Kidney capillary endothelial cell (primary cell): ENCODE data around the gene CLASP1.
"Not testable (repeated sequence)": the region's sequence is repeated elsewhere in the genome, so short reads cannot be mapped to it uniquely, and the experiment has no call there.

Experiments
- DNase-seq: peaks from one replicate; pipeline ENCODE4 v3.0.0-alpha.2; 2018; ENCODE audit warnings: low spot score

CLASP1 gene

GRCh38 chr2:121419081-121419699 is 230.1 kb downstream of the CLASP1 start:
- no peak for DNase-seq

GRCh38 chr2:121418494-121419058 is 230.7 kb downstream of the CLASP1 start:
- DNase-seq: no peak

GRCh38 chr2:121417826-121418225 is 231.4 kb downstream of the CLASP1 start:
- DNase-seq: no peak

- no peak for DNase-seq
These were observed 233.5 kb downstream of the CLASP1 start for GRCh38 chr2:121415727-121416126.

- DNase-seq: no peak
These were observed 236.9 kb downstream of the CLASP1 start for GRCh38 chr2:121412349-121412748.

- no peak for DNase-seq
These were observed 239.3 kb downstream of the CLASP1 start for GRCh38 chr2:121409966-121410365.

- no peak for DNase-seq
These were observed 239.9 kb downstream of the CLASP1 start for GRCh38 chr2:121409388-121409787.

GRCh38 chr2:121408641-121409040 is 240.6 kb downstream of the CLASP1 start:
- peak; percentile 5 for DNase-seq

GRCh38 chr2:121405233-121405632 is 244.0 kb downstream of the CLASP1 start:
- DNase-seq: no peak

- DNase-seq: no peak
These were observed 249.1 kb downstream of the CLASP1 start for GRCh38 chr2:121400201-121400600.

- no peak for DNase-seq
These were observed 250.4 kb downstream of the CLASP1 start for GRCh38 chr2:121398853-121399252.

GRCh38 chr2:121390082-121390692 is 259.1 kb downstream of the CLASP1 start:
- DNase-seq: no peak

- no peak for DNase-seq
These were observed 260.9 kb downstream of the CLASP1 start for GRCh38 chr2:121388371-121388770.

- DNase-seq: no peak
These were observed 261.5 kb downstream of the CLASP1 start for GRCh38 chr2:121387591-121388325.

- DNase-seq: no peak
These were observed 262.6 kb downstream of the CLASP1 start for GRCh38 chr2:121386707-121387106.

GRCh38 chr2:121386102-121386501 is 263.2 kb downstream of the CLASP1 start:
- DNase-seq: no peak

- no peak for DNase-seq
These were observed 266.5 kb downstream of the CLASP1 start for GRCh38 chr2:121382744-121383143.

GRCh38 chr2:121377646-121378045 is 271.6 kb downstream of the CLASP1 start:
- no peak for DNase-seq

- DNase-seq: no peak
These were observed 272.6 kb downstream of the CLASP1 start for GRCh38 chr2:121376535-121377250.

- no peak for DNase-seq
These were observed 273.6 kb downstream of the CLASP1 start for GRCh38 chr2:121375621-121376159.

GRCh38 chr2:121374412-121375075 is 274.7 kb downstream of the CLASP1 start:
- not testable (repeated sequence) for DNase-seq
